Hematopoietic multipotent progenitor cell (in vitro differentiated cells): ENCODE results near the gene COPS9. TPM values are rescaled to one million over a fixed set of nuclear protein-coding genes. Genes with fewer than 3 reads are reported as not detected.

Experiments
- DNase-seq, 3 donors: peaks; one replicate each; pipeline ENCODE4 v3.0.0-alpha.2; 2011 to 2015; ENCODE audit warnings: low read depth in 2 of 3, low spot score in 2 of 3
- total RNA-seq: library from RNA; depleted of rRNA; stranded (reverse); fragments of >200 nt; gene quantifications from one replicate; pipeline ENCODE4 v1.2.3, GENCODE V29; 2012

Gene COPS9
- total RNA-seq, 1 donor: 66.2 TPM

GRCh38 chr2:240151477-240152031 lies 15.4 kb upstream of the COPS9 start:
- no peak for DNase-seq

DNA sequence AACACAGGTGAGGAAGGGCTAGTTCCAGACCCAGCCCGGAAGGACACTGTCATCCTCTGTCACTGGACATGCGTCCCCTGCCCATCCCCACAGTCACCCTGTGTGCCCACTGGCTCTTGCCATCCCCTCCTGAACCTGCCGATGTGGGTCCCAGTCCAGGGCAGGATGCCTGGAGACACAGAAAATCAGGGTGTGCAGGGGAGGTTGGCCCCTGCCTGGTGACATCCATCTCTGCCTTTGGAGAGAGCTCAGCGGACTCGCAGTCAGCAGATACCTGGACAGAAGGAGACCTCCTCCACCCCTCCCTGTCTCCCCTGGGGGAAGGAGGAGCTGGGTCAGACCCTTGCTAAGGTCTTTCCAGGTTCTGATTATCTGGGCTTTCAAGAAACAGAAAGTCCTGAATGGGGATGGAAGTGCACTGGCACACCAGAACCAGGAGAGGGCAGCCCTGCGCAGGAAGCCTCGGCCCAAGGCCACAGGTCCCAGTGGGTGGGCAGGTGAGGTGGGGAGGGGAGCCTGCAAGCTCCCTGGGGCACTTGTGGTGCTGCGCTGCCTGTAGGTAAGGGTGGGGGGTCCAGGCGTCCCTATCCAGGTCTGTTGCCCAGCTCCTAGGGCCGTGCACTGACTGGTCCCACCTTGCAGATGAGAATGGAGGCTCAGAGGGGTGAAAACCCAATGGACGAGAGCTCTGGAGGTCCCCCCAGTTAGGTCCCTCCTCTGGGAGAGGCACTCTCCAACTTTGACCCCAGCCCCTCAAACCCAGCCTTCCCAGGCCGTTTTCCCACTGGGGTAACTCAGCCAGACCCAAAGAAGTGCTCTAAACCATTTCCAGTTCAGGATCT lies 14.1 kb upstream of the COPS9 start:
- peak in 1 of 3 donors; percentile 54 for DNase-seq

DNA sequence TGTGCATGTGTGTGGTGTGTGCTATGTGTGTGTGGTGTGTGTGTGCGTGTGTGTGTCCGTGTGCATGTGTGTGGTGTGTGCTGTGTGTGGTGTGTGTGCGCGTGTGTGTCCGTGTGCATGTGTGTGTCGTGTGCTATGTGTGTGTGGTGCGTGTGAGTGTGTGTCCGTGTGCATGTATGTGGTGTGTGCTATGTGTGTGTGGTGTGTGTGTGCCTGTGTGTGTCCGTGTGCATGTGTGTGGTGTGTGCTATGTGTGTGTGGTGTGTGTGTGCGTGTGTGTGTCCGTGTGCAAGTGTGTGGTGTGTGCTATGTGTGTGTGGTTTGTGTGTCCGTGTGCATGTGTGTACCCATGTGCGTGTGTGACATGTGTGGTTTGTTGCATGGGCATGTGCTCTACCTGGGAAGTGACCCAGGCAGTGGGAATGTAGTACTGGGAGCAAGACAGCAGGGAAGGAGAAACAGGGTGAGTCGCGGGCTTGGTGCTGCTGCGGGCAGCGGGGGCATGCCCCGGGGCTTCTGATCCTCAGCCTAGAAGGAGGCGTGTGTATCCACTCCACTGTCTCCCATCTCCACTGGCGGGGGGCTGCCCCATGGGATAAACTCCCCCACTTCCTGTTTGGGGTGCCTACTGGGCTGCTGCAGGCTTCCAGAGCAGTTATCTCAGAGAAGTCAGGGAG lies 11.9 kb upstream of the COPS9 start:
- DNase-seq: no peak

DNA sequence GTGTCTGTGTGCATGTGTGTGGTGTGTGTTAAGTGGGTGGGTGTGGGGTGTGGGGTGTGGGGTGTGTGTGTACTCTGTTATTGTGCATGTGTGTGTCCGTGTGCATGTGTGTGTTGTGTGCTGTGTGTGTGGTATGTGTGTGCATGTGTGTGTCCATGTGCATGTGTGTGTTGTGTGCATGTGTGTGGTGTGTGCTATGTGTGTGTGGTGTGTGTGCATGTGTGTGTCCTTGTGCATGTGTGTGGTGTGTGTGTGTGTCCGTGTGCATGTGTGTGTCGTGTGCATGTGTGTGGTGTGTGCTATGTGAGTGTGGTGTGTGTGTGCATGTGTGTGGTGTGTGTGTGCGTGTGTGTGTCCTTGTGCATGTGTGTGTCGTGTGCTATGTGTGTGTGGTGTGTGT lies 11.3 kb upstream of the COPS9 start:
- no peak for DNase-seq

DNA sequence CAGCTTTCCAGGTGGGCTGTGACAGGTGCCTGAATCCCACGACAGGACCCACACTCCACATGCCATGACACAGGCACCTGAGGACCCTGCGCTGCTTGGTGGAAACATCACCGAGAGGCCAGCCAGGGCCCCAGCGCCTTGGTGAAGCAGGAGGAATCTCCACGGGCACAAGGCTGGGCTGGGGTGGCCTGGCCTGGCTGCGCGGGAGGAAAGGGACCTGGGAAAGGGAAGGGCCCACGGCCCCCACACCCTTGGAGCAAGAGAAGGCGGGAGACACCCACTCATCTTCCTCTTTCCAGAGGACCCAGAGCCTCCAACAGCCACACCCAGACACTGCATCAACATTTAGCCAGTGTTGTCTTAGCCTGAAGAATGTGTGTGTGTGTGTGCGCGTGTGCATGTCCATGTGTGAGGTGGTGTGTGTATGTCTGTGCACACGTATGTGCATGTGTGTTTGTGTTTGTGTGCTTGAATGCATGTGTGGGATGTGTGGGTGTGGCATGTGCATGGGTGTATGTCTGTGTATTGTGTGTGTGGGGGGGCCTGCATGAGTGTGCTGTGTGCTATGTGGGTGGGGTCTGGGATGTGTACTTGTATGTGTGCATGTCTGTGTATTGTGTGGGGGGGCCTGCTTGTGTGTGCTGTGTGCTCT lies 10.6 kb upstream of the COPS9 start:
- no peak for DNase-seq

GRCh38 chr2:240146141-240146561 lies 10.0 kb upstream of the COPS9 start:
- no peak for DNase-seq

DNA sequence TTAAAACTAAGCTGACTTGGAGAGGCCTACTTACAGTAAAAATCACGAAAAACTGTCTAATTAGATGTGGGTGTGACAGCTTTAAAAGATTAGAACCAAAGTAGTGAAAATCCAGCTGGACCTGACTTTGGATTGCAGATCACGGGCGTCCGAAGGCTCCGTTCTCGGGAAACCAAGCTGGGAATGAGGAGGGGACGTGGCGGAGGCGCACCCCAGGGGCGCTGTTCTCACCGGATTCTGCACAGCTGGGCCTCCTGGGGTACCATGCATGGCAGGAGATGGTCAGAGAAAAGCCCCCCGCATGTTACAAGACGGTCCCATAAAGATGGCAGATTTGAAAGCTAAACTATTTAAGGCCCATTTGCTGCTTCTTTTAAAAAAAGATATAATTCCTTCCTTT lies 9.4 kb upstream of the COPS9 start:
- DNase-seq: no peak

DNA sequence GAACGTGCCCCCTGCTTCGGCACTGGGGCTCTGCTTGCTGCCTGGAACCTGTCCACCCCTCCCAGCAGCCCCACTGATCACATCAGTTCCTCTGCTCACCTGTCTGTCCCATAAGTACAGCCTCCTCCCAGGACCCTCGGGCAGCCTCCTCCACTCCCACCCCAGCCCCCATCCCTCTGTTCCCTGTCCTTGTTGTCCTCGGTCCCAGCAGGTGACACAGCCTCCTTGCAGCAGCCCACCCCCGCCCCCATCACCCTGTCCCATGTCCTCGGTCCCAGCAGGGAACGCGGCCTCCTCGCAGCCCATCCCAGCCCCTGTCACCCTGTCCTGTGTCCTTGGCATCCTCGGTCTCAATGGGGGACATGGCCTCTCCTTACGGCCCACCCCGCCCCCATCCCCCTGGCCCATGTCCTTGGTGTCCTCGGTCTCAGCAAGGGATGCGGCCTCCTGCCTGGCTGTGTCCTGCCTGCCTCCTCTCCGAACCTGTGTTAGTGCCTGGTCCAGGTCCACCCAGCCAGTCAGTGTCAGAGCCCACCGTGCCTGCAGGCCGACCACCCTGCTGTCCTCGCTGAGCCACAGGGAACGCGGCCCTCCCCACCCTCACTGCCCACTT lies 8.7 kb upstream of the COPS9 start:
- no peak for DNase-seq

- DNase-seq: peak; percentile 57 to 77 (median 67)
Measured at GRCh38 chr2:240143801-240144648, 7.9 kb upstream of the COPS9 start.

DNA sequence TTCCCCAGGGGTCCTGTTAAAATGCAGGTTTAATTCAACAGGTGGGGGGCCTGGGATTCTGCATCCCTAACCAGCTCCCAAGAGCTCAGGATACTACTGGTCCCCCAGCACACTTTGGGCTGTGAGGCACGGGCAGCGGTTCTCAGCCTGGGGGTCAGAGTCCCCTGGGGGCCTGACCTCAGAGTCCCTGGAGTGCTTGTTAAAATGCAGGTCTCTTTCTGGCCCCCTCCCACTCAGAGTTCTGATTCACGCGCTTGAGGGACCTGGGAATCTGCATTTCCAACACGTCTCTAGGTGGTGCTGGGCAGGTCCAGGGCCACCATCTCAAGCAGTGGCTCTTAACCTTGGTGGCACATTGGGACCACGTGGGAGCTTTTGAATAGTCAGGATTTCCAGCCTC lies 7.2 kb upstream of the COPS9 start:
- no peak for DNase-seq

DNA sequence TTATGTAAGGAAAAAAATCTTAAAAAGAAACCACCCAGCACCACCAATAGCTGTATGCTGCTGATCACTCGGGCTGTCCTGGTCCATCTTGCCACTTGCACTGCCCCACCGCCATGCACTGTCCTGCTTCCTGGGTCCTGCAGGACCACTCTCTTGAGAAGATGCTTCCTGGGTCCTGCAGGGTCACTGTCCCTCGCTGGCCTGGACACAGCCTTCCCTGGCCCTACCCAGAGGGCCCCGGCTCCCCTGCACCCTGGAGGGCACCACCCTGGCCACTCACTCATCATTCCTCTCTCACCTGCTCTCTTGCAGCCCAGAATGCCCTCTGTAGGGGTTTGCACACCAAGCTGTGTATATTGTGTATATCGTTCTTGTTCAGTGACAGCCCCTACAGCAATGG lies 6.8 kb upstream of the COPS9 start:
- no peak for DNase-seq

GRCh38 chr2:240142256-240142775 lies 6.2 kb upstream of the COPS9 start:
- DNase-seq: no peak

GRCh38 chr2:240141736-240142135 lies 5.6 kb upstream of the COPS9 start:
- DNase-seq: no peak

DNA sequence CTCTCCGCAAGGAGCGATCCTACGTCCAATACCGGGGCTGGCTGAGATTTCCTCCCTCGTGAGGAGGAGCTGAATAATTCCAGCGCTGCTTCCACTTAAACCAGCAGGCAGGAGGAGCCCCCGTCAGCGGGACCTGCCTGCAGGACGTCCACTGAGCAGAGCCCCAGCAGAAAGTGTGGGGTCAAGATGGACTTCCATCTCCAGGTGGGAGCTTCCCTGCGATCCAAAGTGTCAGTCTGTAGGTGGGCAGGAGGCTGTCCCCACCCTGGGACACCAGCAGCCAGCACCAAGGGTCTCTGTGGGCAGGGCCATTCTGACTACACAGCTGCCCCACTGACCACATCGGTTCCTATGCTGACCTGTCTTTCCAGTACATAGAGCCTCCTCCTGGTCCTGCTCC lies 4.8 kb upstream of the COPS9 start:
- no peak for DNase-seq

GRCh38 chr2:240140511-240140910 lies 4.4 kb upstream of the COPS9 start, which contains the start of gene OTOS:
Gene OTOS (minus strand): TSS chr2:240140658. CDS start chr2:240140326, 332 bp downstream.
- DNase-seq: no peak

DNA sequence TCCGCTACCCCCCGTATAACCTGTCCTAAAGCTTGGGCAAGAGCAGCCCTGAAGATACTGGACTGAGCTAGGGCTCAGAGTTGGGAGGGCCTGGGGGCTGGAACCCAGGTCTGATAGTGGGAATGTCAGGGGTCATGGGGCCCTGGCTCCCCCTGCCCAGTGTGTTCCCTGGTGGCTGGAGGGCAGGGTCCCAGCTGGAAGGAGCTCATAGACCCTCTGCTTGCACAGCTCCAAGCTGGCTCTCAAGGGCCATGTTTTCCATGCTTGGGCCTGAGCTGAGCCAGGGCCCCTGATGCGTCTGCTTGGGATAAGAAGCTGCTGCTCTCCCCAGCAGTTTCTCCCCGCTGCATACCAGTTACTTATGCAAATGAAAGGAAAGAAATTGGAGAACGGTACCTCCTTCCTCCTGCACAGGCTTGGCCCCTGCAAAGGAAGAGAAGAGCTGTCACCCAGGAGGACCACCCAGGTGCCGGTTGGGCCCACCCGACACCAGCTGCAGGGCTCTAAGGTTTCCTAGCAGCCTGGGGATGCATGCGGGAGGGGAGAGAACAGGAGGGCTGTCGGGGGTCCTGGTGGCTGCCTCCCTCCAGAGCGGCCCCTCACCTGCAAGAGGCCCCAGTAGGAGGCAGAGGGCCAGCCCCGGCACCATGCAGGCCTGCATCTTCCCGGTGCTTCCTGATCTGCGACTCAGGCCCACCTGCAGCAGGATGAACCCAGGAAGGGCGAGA lies 3.7 kb upstream of the COPS9 start:
- no peak for DNase-seq

DNA sequence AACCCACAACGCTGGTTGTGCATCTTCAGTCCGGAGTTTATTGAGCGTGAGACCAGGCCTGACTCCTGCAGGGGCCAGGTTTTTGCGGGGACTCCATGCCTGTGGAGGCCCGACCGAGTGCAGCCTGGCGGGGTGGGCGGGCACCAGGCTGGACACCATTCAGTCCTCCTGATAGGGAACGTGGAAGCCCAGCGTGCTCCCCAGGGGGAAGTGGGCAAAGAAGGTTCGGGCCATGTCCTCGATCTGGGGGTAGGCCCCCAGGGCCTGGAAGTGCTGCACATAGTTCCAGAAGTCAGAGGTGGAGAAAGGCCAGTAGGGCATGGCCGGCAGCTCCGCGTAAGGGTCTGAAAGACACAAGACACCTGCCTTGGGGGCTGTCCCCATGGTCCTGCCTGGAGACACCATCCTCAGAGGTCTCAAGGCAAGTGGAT lies 2.9 kb upstream of the COPS9 start:
- no peak for DNase-seq

DNA sequence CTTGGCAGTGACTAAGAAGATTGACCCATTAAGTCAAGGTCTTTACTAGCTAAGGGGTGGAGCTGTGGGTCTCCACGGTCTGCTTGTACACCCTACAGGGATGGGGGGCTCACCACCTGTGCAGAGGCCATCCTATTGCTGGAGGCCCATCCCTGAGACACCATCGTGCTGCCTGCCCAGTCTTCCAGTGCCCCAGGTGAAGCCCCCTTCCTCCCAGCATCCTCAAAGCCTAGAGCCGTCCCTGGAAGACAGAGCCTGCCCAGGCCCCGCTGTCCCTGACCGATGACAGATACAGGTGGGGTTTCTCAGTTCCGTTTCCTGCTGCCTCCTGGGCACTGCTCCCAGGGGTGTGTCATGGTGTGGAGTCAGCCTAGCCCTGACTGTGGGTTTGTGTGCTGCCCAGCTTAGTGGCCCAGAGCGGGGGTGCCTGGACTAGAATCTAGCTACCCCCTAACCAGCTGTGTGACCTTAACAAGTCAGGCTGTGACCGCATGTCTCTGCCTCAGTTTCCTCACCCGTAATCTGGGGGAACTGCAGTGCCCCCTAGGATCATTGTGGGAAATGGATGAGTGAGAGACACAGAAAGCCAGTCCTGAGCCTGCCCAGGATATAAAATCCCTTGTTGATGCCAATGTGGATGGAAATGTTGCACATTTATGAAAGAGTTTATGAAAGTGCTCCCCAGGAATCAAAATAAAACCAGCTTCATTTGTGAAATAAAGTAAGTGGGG lies 2.3 kb upstream of the COPS9 start:
- DNase-seq: no peak
